Right renal cortex interstitium (tissue), 3 donors: ENCODE data around the gene PALM. TPM values are rescaled to one million over a fixed set of nuclear protein-coding genes. Genes with fewer than 3 reads are reported as not detected.

ENCODE experiments used
- DNase-seq, 3 donors: peaks; one replicate each; pipeline ENCODE4 v3.0.0-alpha.2; 2013; ENCODE audit warnings: low read depth in 3 of 3, low spot score in 2 of 3
- polyA plus RNA-seq, 3 donors: library from polyadenylated mRNA; unstranded; fragments of 120-200 nt; gene quantifications; one replicate each; pipeline ENCODE4 v1.2.1, GENCODE V29; 2013; ENCODE audit not compliant: insufficient read length in 3 of 3

Gene PALM
- polyA plus RNA-seq, 3 donors: 62.7 to 78.6 (median 77.9) TPM

DNA sequence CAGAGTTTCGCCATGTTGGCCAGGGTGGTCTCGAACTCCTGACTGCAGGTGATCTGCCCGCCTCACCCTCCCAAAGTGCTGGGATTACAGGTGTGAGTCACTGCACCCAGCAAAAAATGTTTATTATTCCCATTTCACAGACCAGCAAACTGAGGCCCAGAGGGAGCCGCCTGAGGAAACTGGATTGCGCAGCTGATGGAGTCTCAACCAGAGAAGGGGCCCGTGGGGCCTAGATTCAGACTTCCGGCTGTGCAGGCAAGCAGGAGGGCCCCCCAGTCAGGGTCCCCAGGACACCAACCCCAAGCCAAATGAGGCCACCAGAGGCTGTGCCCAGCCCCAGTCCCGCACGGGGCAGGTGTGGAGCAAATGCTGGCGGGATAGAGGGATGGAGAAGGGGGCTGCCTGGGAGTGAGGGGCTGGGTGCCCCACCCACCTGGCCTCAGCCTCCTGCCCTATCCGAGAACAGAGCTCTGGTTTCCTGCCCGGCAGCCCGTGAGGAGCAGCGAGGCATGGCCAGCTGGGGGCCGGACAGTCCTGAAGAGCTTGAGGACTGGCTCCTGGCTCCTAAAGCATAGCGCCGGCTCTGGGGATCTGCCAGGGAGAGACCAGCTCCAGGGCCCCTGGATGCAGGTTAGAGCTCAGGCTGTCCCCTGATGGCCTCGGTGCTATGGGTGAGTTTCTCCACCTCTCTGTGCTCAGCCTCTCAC, 64.1 kb downstream of the PALM start:
- DNase-seq: no peak

DNA sequence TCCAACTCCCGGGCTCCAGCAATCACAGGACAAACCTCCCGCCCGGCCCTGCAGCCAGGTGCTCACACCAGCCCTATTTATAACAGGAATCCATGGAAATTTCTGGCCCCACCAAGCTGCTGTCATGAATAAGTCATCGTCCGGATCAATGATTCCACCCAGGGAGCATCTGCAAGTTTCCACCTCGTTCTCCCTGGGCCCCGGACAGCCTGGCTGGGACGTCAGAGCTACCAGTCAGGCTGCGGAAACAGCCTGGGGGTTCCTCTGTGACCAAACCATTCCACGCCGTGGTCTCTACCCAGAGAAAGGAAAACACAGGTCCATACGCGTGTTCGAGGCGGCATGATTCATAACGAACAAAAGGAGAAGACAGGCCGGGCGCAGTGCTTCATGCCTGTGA, 67.8 kb downstream of the PALM start:
- no peak for DNase-seq

- no peak for DNase-seq
Measured at GRCh38 chr19:778910-779653, 70.3 kb downstream of the PALM start.

- no peak for DNase-seq
Measured at GRCh38 chr19:780935-781334, 72.2 kb downstream of the PALM start.

- no peak for DNase-seq
Measured at GRCh38 chr19:781800-782184, 73.1 kb downstream of the PALM start.

DNA sequence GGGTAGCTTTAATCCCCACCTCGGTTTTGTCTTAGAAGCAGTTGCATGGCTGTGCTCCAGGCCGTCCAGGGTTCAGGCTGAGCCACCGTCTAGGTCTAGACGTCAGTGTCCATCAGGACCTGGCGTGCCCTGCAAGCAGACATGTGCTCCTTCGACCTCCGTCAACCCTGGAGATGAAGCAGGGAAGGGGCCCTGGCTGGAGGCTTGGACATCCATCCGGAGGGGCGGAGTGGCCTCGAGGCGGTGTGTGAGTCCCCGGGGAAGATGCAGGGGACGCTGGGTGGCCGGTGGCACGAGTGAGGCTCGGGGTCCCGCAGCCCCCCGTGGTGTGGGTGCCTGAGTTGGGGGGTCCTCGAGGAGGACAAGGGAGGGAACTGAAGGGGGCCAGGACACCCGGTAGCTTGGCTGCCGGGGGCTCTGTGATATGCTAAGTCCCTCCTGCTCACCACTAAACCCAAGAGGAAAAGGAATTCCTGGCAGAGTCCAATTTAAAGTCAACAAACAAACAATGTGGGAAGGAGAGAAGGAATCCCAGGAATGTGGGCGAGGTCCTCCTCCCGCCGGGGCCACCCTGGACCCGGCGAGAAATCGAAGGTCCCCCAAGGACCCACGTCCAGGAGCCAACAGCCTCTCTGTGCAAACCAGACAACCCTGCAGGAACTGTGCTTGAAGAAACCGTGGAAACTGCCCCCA, 73.6 kb downstream of the PALM start:
- no peak for DNase-seq

DNA sequence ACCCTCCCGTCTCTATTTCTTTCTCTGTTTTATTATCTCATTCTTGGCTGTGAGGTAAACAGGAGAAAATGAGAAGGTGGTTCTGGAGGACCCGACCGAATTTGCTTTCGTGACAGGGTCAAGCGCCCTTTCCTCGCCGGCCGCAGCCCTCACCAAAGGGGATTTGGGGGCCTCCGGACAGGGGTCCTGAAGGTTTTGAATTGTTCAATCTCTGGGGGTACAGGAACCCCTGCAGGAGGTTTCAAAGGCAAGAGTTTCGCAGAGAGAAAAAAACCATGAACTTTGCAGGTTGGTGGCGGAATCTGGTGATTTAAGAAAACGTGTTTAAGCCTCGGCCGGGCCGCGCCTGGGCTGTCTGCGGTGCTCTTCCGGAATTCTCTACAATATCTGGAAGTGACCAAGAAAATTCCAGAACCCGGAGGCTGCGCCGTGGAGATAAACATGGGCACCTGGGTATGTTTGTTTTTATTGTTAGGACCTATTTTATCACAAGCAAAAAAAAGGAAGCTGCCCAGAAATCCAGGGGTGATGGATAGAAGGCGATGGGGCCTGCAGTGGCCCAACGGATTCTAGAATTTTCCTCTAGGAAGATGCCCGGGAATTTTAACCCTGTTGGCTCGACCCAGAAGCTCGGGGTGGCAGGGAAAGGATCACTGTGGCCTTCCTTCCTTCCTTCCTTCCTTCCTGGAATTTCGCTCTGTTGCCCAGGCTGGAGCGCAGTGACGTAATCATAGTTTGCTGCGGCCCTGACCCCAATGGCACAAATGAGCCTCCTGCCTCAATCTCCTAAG, 74.3 kb downstream of the PALM start:
- DNase-seq: no peak

DNA sequence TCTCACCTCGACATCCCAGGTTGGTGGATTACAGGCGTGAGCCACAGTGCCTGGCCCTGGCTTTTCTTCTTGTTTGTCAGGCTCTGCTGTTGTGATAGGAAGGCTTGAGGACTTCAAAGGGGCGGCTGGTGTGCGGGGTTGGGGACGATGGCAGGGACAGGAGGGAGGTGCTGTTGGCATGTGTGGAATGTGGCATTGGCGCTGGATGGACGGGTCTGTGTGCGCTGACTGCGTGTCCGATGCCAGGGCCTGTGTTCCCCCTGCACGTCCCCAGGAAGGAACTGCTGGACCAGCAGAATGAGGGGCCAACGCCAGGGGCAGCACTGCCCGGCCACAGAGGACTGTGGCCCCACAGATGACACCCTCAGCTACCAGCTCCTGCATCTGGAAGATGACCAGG, 75.8 kb downstream of the PALM start:
- DNase-seq: no peak

- no peak for DNase-seq
Measured at GRCh38 chr19:787536-787935, 78.8 kb downstream of the PALM start.

DNA sequence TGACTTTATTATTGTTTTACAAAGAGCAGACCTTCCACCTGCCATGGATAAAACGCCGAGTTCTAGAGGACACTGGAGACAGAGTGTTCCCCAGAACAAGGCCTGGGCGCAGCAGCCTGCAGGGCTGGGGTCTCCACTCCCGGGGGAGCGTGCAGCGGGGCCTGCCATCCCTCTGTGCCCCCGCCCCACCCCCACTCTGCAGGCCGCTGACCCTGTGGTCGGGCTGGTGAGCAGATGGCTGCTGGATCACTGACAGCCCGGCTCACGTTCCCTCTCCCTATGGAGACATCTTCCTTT, 79.9 kb downstream of the PALM start:
- no peak for DNase-seq

GRCh38 chr19:788983-789700, 80.4 kb downstream of the PALM start:
- no peak for DNase-seq

- DNase-seq: no peak
Measured at GRCh38 chr19:789701-790060, 80.9 kb downstream of the PALM start.

GRCh38 chr19:791007-791566, 82.4 kb downstream of the PALM start:
- DNase-seq: no peak

- DNase-seq: no peak
Measured at GRCh38 chr19:791567-792305, 83.0 kb downstream of the PALM start.

- no peak for DNase-seq
Measured at GRCh38 chr19:792306-792885, 83.7 kb downstream of the PALM start.

DNA sequence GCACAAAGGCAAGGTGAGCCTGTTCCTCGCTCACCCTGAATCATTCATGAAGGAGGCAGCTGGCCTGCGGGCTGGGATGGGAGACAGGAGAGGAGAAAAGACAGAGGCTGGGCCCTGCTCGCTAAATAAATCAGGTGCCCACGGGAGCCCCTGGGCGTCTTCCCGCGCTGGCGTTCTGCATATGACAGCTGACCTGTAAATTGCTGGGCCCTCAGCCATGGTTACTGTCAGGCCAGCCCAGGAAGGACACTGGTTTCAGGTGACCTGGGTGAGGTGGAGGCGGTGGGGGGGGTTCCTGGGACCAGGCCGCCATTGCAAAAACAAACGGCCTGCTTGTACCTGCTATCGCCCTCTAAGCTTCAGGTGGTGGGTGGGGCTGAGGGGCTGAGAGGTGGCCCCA, 85.1 kb downstream of the PALM start:
- no peak for DNase-seq

GRCh38 chr19:795073-795611, 86.4 kb downstream of the PALM start:
- no peak for DNase-seq

DNA sequence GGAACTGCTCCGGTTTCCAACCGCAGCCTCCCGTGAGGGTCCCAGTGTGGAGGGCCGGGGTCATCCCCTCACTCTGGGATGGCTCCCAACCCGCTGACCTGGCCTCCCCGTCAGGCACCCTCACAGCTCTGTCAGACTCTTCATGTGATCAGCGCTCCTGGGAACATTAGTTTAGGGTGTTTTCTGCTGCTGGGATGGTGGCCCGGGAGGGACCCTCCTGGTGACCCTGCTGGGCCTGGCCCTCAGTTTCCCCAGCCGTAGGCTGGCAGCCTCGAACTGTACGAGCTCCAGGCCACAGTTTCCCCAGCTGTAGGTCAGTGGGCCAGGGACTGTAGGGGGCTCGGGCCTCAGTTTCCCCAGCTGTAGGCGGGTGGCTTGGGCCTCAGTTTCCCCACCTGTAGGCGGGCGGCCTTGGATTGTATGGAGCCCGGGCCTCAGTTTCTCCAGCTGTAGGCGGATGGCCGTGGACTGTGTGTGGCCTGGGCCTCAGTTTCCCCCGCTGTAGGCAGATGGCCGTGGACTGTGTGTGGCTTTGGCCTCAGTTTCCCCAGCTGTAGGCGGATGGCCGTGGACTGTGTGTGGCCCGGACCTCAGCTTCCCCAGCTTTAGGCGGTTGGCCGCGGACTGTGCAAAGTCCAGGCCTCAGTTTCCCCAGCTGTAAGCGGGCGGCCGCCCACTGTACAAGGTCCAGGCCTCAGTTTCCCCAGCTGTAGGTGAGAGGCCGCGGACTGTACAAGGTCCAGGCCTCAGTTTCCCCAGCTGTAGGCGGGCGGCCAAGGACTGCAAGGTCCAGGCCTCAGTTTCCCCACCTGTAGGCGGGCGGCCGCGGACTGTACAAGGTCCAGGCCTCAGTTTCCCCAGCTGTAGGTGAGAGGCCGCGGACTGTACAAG, 87.2 kb downstream of the PALM start:
- DNase-seq: no peak
